ENCODE results near the gene COL4A3.
"Not testable (repeated sequence)": the region's sequence is repeated elsewhere in the genome, so short reads cannot be mapped to it uniquely, and the experiment has no call there.

The COL4A3 gene

GRCh38 chr2:227206406-227206805, 42.0 kb downstream of the COL4A3 start:
- DNase-seq (ENCODE audit: low read depth in 2 of 2) = no peak

GRCh38 chr2:227207573-227207972, 43.1 kb downstream of the COL4A3 start:
- DNase-seq (ENCODE audit: low read depth in 2 of 2) = no peak

- no peak for DNase-seq (ENCODE audit: low read depth in 2 of 2)
Measured at GRCh38 chr2:227214622-227215041, 50.2 kb downstream of the COL4A3 start.

GRCh38 chr2:227219312-227220105, 55.1 kb downstream of the COL4A3 start:
- DNase-seq (ENCODE audit: low read depth in 2 of 2) = no peak

DNA sequence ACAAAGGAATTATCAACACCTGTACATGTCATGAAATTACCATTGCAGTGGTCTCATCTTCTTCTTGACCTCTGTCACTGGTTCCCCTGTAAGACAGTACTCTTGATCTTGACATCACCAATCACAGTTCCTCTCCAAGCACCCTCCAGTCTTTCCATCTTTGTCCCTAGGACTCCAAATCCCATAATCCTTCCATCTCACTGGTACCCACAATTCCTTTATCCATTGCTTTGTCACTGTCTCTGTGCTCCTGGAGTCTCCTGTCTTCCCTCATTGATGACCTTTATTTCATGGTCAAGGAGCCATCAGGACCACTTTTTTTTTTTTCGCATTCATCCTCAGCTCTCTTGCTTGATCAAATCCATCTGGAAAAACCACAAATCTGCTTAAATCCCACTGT, 56.7 kb downstream of the COL4A3 start:
- no peak for DNase-seq (ENCODE audit: low read depth in 2 of 2)

DNA sequence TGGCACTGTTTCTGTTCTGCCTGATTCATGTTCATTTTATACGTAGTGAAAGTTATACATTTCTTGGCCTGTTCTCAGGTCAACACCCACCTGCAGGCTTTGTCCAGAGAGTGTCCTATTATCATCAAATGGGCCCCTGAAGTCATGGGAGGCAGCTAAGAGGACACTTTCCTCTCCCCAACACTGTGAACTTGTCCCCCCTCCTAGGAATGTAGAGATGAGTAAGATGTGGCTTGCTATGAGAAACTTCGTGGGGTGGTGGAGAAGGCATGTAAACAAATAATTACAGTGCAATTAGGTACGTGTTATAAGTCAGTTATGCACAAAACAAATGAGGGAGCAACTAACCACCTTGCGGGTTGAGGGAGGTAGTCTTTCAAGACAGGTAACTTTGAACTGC, 57.9 kb downstream of the COL4A3 start:
- DNase-seq (ENCODE audit: low read depth in 2 of 2) = no peak

DNA sequence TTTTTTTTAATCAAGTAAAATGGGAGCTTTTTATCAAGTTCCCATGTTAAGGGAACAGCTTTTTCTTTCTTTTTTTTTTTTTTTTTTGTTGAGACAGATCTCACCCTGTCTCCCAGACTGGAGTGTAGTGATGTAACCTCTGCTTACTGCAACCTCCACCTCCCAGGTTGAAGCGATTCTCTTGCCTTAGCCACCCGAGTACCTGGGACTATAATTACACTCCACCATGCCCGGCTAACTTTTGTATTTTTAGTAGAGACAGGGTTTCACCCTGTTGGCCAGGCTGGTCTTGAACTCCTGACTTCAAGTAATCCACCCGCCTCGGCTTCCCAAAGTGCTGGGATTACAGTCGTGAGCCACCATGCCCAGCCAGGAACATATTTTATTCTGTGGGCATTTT, 61.2 kb downstream of the COL4A3 start:
- DNase-seq (ENCODE audit: low read depth in 2 of 2) = not testable (repeated sequence)

DNA sequence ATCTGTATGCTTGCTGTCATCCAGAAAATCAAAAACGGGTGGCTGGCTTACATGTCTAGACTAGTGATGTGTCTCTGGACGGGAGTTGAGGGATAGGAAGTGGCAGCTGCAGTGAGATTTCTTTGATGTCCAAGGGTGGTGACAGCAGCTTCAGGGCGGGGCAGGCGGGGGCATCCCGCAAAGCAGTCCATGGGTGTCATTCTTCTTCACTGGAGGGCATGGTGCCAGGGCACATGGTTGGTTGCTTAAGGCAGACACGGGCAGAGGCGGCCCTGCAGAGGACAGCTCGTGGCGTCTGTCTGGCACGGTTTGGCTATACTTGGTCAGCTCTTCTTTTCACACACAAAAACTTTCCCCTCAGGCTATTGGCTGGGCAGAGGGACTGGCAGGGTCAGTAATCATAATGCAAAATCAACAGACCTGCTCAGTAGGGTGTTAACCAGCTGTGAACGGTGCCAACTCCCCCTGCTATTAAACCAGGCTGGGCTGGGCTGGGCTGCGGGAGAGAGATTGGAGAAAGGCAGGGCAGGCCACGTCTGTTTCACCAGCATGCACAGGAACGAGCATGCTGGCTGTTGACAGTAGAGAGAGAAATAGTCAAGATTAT, 63.7 kb downstream of the COL4A3 start:
- DNase-seq (ENCODE audit: low read depth in 2 of 2) = no peak

GRCh38 chr2:227230151-227230550, 65.7 kb downstream of the COL4A3 start:
- no peak for DNase-seq (ENCODE audit: low read depth in 2 of 2)

- DNase-seq (ENCODE audit: low read depth in 2 of 2) = no peak
Measured at GRCh38 chr2:227234429-227234828, 70.0 kb downstream of the COL4A3 start.

DNA sequence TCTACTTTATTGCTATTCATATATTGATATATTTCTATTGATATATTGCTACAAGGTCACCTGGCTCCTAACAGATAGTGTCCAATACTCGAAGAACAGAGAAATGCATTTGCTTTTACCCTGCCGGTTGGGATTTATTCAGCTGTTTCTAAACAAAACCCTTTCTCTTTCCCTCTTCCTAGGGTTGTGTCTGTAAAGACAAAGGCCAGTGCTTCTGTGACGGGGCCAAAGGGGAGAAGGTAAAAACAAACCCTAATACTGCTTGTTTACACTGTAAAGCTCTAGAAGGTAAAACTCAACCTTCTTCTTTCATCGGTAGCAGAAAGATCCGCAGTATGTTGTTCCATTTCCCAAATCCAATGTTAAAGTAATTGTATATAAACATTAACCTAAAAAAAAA, 73.4 kb downstream of the COL4A3 start:
- DNase-seq (ENCODE audit: low read depth in 2 of 2) = no peak

- peak in 1 of 2 donors; percentile 36 for DNase-seq (ENCODE audit: low read depth in 2 of 2)
Measured at GRCh38 chr2:227238238-227239237, 74.1 kb downstream of the COL4A3 start.

GRCh38 chr2:227241005-227241404, 76.6 kb downstream of the COL4A3 start:
- DNase-seq (ENCODE audit: low read depth in 2 of 2) = no peak

DNA sequence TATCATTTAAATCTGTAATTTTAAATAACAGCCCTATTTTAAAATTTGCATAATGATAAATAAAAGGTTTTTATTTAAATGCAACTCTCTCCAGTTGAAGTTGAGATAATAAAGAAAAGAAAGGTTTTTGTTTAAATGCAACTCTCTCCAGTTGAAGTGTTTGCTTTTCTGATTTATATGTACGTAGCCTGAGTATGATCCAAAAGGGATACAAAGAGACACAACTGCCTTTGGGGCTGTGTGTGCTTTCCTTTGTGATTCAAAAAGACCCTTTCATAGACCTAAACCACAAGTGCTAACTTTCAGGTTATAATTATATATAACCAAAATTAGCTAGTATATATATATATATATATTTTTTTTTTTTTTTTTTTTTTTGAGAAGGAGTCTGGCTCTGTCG, 84.5 kb downstream of the COL4A3 start:
- DNase-seq (ENCODE audit: low read depth in 2 of 2) = no peak

GRCh38 chr2:227252831-227253230, 88.4 kb downstream of the COL4A3 start:
- DNase-seq (ENCODE audit: low read depth in 2 of 2) = no peak

GRCh38 chr2:227256605-227257004, 92.2 kb downstream of the COL4A3 start:
- no peak for DNase-seq (ENCODE audit: low read depth in 2 of 2)

DNA sequence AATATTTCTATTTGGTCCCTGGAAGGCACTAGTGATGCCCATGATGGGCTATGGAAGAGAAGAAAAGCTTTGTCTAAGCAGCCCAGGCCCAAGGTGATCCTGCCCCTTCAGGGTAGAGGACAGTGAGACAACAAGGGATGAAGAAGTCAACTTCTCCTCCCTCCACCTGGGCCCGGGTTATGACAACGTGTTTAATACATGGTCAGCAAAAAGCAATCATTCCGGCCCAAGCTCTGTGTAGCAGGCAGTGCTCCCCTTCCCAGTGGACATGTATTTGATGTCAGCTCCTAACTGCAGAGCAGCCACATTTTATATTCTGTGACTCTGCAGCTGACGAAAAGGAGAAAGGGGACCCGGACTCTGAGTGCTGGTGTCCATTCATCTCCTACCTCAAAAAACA, 93.4 kb downstream of the COL4A3 start:
- DNase-seq (ENCODE audit: low read depth in 2 of 2) = no peak

DNA sequence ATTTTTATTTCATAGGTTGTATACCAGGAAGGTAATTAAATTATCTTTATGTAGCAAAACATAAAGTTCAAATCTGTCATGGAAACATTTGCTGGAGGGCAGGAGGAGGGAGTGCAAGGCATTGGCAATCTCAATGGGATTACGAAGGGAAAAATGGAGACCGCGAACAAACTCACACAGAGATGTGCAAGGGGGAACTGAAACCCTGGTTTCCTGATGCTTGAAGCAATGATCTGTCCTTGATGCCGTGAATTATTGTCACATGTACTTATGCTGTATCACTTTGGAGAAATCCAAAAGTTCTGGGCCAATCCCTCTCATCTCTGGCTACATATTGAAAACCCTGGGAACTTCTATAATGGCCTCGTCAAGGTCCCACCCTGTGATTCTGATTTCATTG, 95.6 kb downstream of the COL4A3 start:
- DNase-seq (ENCODE audit: low read depth in 2 of 2) = no peak

GRCh38 chr2:227267410-227268115, 103.1 kb downstream of the COL4A3 start:
- no peak for DNase-seq (ENCODE audit: low read depth in 2 of 2)

- DNase-seq (ENCODE audit: low read depth in 2 of 2) = no peak
Measured at GRCh38 chr2:227280895-227281294, 116.5 kb downstream of the COL4A3 start.

GRCh38 chr2:227285741-227286236, 121.4 kb downstream of the COL4A3 start:
- DNase-seq (ENCODE audit: low read depth in 2 of 2) = no peak

Data from stimulated activated CD8-positive, alpha-beta memory T cell treated with anti-CD3 and anti-CD28 coated beads, Interleukin-7, amount 100 ng/mL, for 1 hour (primary cell).